GM23338 (cell line): ENCODE measurements around the gene NCKAP5.

Experiments used
- CTCF ChIP-seq, 2 experiments: fragments of 200-600 bp in 1 of 2; sonication (generic) in 1 of 2; conservative IDR thresholded peaks; 2 replicates each; pipeline versions ENCODE4 v1.5.1 to v1.6.1; 2016 to 2017; ENCODE audit warnings: antibody characterized with exemption in 2 of 2, low read depth in 2 of 2, mild to moderate bottlenecking in 2 of 2, moderate library complexity in 1 of 2
- EZH2 ChIP-seq: fragments of 200-600 bp; sonication (generic); IDR thresholded peaks from one replicate; pipeline ENCODE4 v1.8.0; 2017; ENCODE audit warnings: antibody characterized with exemption, mild to moderate bottlenecking, low read depth; ENCODE audit not compliant: unreplicated experiment
- EZH2phosphoT487 ChIP-seq: fragments of 200-600 bp; sonication (generic); IDR thresholded peaks from one replicate; pipeline ENCODE4 v1.8.1; 2018; ENCODE audit warnings: antibody characterized with exemption; ENCODE audit not compliant: unreplicated experiment

DNA sequence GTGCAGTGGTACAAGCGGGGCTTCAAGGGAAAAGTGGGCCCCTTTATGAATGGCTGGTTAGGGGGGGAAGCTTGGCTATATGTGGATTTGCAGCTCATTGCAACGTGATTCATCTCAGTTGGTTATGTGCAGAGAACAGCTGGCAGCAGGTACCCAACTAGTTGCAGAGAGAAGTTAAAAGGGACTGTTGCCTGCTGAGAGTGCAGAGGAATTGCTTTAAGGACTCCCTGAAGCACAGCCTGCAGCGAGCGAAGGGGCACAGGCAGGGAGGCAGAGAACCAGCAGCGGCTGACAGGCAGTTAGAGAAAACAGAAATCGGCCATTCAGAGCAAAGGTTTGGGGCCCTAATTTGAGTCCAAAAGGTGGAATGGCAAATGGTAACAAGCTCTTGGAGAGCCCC lies 620.1 kb downstream of the NCKAP5 start:
- TF ChIP-seq CTCF (conservative IDR thresholded peaks at IDR 0.05; ENCODE audit: low read depth in 2 of 2) (no peak), EZH2 (no peak), EZH2phosphoT487 (no peak)
